BJ (cell line): ENCODE results near the gene FOXD2. TPM values are rescaled to one million over a fixed set of nuclear protein-coding genes. Genes with fewer than 3 reads are reported as not detected.

Experiments used
- CTCF ChIA-PET: fragments of 350-600 bp; formaldehyde crosslinking; extraction: SDS; loops from one replicate; lab custom pipeline; 2021; ENCODE audit warnings: antibody characterized with exemption, inconsistent platforms; lab: Yijun Ruan, JAX
- POLR2A ChIA-PET: fragments of 300-600 bp; sonication (Branson Sonifier 250); formaldehyde crosslinking; extraction: SDS; loops from one replicate; lab custom pipeline; 2021; ENCODE audit warnings: antibody characterized with exemption; lab: Charles Lee
- DNase-seq: peaks from one replicate; pipeline ENCODE4 v3.0.0-alpha.2; 2011; ENCODE audit warnings: low read depth
- H3K27me3 ChIP-seq: 2 replicates; pipeline ENCODE4 v1.6.0; 2011; ENCODE audit warnings: low read length; ENCODE audit not compliant: control insufficient read depth, insufficient read depth
- H3K36me3 ChIP-seq: 2 replicates; pipeline ENCODE4 v1.5.1; 2011; ENCODE audit warnings: low read length; ENCODE audit not compliant: control insufficient read depth, insufficient read depth
- H3K4me3 ChIP-seq: 2 replicates; pipeline ENCODE4 v1.5.1; 2011; ENCODE audit warnings: low read depth, mild to moderate bottlenecking, control low read depth, low read length
- CTCF ChIP-seq: IDR thresholded peaks from 2 replicates; pipeline ENCODE4 v1.5.1; 2011; ENCODE audit warnings: low read depth, mild to moderate bottlenecking, control low read depth, inconsistent platforms, low read length, moderate library complexity; ENCODE audit not compliant: insufficient read depth
- polyA plus RNA-seq: library from polyadenylated mRNA; depleted of rRNA; stranded (reverse); fragments of >200 nt; gene quantifications from 2 replicates; pipeline ENCODE4 v1.2.3, GENCODE V29; 2011

FOXD2 gene
- polyA plus RNA-seq, 1 experiment: 0.09 TPM

GRCh38 chr1:47442202-47442601, 4.4 kb downstream of the FOXD2 start:
- Histone ChIP-seq H3K4me3 (no peak overlapping the region), H3K36me3 (no peaks in the 10 kb centered on the region), H3K27me3 (peaks cover 33% of the 10 kb centered on the region)
- POLR2A ChIA-PET: no interaction called here
- no peak for TF ChIP-seq CTCF
- CTCF ChIA-PET: interaction anchor here (1.0 to 2.4 kb wide), 2 partner anchors 127 to 268 kb away, joined by 4 to 7 read pairs; no protein-coding TSS in a partner anchor
- no peak for DNase-seq

GRCh38 chr1:47442842-47443529, 5.1 kb downstream of the FOXD2 start:
- Histone ChIP-seq H3K36me3 (no peaks in the 10 kb centered on the region), H3K27me3 (peaks cover 33% of the 10 kb centered on the region), H3K4me3 (no peak overlapping the region)
- ChIA-PET CTCF (interaction anchor here (0.6 to 2.4 kb wide), 4 partner anchors 88 to 267 kb away, joined by 3 to 7 read pairs (median 4); no protein-coding TSS in a partner anchor), POLR2A (no interaction called here)
- TF ChIP-seq CTCF: no peak
- no peak for DNase-seq

GRCh38 chr1:47443530-47444296, 5.9 kb downstream of the FOXD2 start:
- Histone ChIP-seq H3K4me3 (no peak overlapping the region), H3K36me3 (no peaks in the 10 kb centered on the region), H3K27me3 (peaks cover 33% of the 10 kb centered on the region)
- DNase-seq: no peak
- ChIA-PET CTCF (interaction anchor here (0.6 to 2.4 kb wide), 3 partner anchors 8 to 266 kb away, joined by 3 to 7 read pairs (median 4); no protein-coding TSS in a partner anchor), POLR2A (no interaction called here)
- TF ChIP-seq CTCF: no peak

- TF ChIP-seq CTCF: no peak
- H3K36me3 ChIP-seq: no peaks in the 10 kb centered on the region
- peaks cover 33% of the 10 kb centered on the region for H3K27me3 ChIP-seq
- CTCF ChIA-PET: interaction anchor here (1.0 to 1.1 kb wide), 2 partner anchors 8 to 265 kb away, joined by 4 read pairs; no protein-coding TSS in a partner anchor
- no peak for DNase-seq
- H3K4me3 ChIP-seq: no peak overlapping the region
- POLR2A ChIA-PET: no interaction called here
Observed at GRCh38 chr1:47444297-47444561, 6.4 kb downstream of the FOXD2 start.
